ENCODE measurements around the gene C1orf159.

C1orf159 gene

DNA sequence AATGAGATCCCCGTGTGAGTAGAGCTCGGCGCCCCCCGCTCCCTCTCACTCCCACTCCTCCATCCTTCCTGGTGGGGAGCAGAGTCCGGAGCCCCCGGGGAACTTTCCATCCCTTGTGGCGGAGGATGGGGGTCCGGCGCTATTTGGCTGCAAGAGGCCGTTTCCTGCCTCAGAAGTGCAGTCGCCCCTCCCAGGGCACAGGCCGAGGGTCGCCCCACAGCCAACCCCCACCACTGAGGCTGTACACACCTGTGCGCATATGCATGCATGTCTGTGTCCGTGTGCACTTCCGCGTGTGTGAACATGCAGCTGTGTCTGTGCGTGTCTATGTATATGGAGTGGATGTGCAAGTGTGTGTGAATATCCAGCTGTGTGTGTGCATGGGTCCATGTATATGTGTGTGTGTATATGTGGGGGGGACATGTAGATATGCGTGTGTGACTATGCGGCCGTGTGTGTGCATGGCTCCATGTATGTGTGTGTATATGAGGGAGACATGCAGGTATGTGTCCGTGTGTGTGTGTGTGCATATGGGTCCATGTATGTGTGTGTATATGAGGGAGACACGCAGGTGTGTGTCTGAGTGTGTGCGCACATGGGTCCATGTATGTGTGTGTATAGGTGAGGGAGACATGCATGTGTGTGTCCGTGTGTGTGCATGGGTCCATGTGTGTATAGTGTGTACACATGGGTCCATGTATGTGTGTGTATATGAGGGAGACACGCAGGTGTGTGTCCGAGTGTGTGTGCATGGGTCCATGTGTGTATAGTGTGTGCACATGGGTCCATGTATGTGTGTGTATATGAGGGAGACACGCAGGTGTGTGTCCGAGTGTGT, 63.7 kb downstream of the C1orf159 start:
- no peak for DNase-seq (ENCODE audit: insufficient read length, low spot score)
- no peak for TF ChIP-seq CTCF (IDR thresholded peaks at IDR 0.05; ENCODE audit: insufficient read depth, missing control alignments)
- no peak for FAIRE-seq

DNA sequence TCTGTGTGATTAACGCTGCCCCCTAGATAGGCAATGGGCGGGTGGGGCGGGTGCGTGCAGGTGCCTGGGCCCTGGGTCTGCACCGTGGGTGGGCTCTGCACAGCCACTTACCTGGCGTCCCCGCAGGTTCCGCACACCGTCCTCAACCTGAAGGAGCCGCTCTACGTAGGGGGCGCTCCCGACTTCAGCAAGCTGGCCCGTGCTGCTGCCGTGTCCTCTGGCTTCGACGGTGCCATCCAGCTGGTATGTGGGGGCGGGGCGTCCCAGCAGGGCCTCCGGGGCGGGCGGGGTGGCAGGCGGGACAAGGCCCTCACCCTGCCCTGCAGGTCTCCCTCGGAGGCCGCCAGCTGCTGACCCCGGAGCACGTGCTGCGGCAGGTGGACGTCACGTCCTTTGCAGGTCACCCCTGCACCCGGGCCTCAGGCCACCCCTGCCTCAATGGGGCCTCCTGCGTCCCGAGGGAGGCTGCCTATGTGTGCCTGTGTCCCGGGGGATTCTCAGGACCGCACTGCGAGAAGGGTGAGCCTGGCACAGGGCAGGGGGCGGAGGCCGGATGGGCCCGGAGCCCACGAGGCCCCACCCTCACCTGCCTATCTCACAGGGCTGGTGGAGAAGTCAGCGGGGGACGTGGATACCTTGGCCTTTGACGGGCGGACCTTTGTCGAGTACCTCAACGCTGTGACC, 64.6 kb downstream of the C1orf159 start:
- FAIRE-seq (no peak), DNase-seq (ENCODE audit: insufficient read length, low spot score) (no peak)
- TF ChIP-seq CTCF (IDR thresholded peaks at IDR 0.05; ENCODE audit: insufficient read depth, missing control alignments), result no peak

- FAIRE-seq (no peak), DNase-seq (ENCODE audit: insufficient read length, low spot score) (no peak)
- TF ChIP-seq CTCF (IDR thresholded peaks at IDR 0.05; ENCODE audit: insufficient read depth, missing control alignments), result no peak
Measured at GRCh38 chr1:1050577-1051052, 65.3 kb downstream of the C1orf159 start.

GRCh38 chr1:1049318-1050165, 66.3 kb downstream of the C1orf159 start:
- FAIRE-seq (no peak), DNase-seq (ENCODE audit: insufficient read length, low spot score) (no peak)
- no peak for TF ChIP-seq CTCF (IDR thresholded peaks at IDR 0.05; ENCODE audit: insufficient read depth, missing control alignments)

DNA sequence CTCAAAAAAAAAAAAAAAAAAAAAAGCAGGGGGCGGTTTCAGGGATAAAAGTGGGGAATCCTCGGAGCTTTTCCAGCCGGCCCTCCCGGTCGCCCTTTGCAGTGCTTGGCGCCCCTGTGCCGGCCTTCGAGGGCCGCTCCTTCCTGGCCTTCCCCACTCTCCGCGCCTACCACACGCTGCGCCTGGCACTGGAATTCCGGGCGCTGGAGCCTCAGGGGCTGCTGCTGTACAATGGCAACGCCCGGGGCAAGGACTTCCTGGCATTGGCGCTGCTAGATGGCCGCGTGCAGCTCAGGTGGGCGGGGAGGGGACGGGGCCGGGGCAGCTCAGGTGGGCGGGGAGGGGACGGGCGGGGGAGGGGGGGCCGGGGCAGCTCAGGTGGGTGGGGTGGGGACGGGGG, 67.1 kb downstream of the C1orf159 start:
- TF ChIP-seq CTCF (IDR thresholded peaks at IDR 0.05; ENCODE audit: insufficient read depth, missing control alignments), result no peak
- FAIRE-seq (no peak), DNase-seq (ENCODE audit: insufficient read length, low spot score) (no peak)

DNA sequence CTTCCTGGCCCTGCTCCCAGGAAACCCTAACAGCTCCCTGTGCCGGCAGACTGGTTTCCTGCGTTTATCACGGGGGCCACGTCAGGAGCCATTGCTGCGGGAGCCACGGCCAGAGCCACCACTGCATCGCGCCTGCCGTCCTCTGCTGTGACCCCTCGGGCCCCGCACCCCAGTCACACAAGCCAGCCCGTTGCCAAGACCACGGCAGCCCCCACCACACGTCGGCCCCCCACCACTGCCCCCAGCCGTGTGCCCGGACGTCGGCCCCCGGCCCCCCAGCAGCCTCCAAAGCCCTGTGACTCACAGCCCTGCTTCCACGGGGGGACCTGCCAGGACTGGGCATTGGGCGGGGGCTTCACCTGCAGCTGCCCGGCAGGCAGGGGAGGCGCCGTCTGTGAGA, 67.9 kb downstream of the C1orf159 start:
- TF ChIP-seq CTCF (IDR thresholded peaks at IDR 0.05; ENCODE audit: insufficient read depth, missing control alignments), result no peak
- DNase-seq (ENCODE audit: insufficient read length, low spot score) (no peak), FAIRE-seq (no peak)

Measured in D721Med (cell line).